ENCODE data around the gene GALNT7. TPM values are rescaled to one million over a fixed set of nuclear protein-coding genes. Genes with fewer than 3 reads are reported as not detected.
A peak's percentile ranks its signal among the peaks of the same experiment; 100 is the strongest.

The GALNT7 gene
- total RNA-seq, 1 donor from 2014 or later = 25.9 TPM

- H3K27ac Mint-ChIP-seq = no peak overlapping the region
- H3K36me3 Mint-ChIP-seq (ENCODE audit: low read depth) = no peaks in the 10 kb centered on the region
- H3K4me1 Mint-ChIP-seq = peaks cover 5% of the 10 kb centered on the region
- no peak overlapping the region for H3K4me3 Mint-ChIP-seq
- no peaks in the 10 kb centered on the region for H3K9me3 Mint-ChIP-seq
- H3K27me3 Mint-ChIP-seq = no peaks in the 10 kb centered on the region
- intact Hi-C loops (cut with micrococcal nuclease) = loop anchor here (1.0 kb wide), 2 partner anchors 233 to 245 kb away; no protein-coding TSS in a partner anchor
- DNase-seq = peak; percentile 87
Observed at GRCh38 chr4:173257732-173258717, 89.4 kb downstream of the GALNT7 start.

DNA sequence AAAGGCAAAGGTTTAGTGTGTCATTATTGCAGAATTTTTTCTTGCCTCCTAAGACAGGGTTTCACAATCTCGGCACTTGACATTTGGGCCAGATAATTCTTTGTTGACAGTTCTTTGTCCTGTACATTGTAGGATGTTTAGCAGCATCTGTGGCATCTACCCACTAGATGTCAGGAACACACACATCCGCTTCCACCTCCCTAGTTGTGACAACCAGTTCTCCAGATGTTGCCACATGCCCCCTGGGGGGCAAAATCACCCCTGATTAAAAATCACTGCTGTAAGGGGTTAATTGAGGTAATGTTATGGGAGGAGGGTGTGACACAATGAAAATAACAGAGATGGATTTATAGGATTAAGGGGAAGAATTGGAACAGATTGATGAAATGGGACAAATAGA, 90.3 kb downstream of the GALNT7 start:
- peaks cover 5% of the 10 kb centered on the region for H3K4me1 Mint-ChIP-seq
- no peaks in the 10 kb centered on the region for H3K27me3 Mint-ChIP-seq
- H3K36me3 Mint-ChIP-seq (ENCODE audit: low read depth) = no peaks in the 10 kb centered on the region
- intact Hi-C loops (cut with micrococcal nuclease) = no loop called here
- H3K4me3 Mint-ChIP-seq = no peak overlapping the region
- no peak overlapping the region for H3K27ac Mint-ChIP-seq
- DNase-seq = no peak
- H3K9me3 Mint-ChIP-seq = no peaks in the 10 kb centered on the region

DNA sequence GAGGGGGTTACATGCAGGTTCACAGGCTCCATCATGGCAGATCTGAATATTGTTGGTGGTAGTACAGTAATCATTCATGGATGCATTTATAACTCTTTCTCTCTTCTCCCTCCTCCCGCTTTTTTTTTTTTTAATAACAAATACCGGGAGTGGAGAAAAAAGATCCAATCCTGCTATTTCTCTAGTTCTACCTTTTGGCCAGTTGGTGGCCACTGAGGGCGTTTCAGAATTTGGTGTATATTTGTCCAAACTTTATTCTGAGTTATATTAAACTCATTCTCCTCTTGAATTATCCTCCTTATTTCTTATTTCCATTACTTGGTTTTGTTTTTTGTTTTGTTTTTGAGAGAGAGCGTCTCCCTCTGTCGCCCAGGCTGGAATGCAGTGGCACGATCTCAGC, 90.7 kb downstream of the GALNT7 start:
- H3K36me3 Mint-ChIP-seq (ENCODE audit: low read depth) = no peaks in the 10 kb centered on the region
- DNase-seq = no peak

GRCh38 chr4:173261052-173261451, 92.4 kb downstream of the GALNT7 start:
- intact Hi-C loops (cut with micrococcal nuclease) = no loop called here
- H3K36me3 Mint-ChIP-seq (ENCODE audit: low read depth) = no peaks in the 10 kb centered on the region
- no peak overlapping the region for H3K4me3 Mint-ChIP-seq
- no peaks in the 10 kb centered on the region for H3K9me3 Mint-ChIP-seq
- H3K27me3 Mint-ChIP-seq = no peaks in the 10 kb centered on the region
- H3K27ac Mint-ChIP-seq = no peak overlapping the region
- no peak for DNase-seq
- peaks cover 16% of the 10 kb centered on the region for H3K4me1 Mint-ChIP-seq

More for the DNA sequence above, 90.7 kb downstream of the GALNT7 start:
- Mint-ChIP-seq H3K4me1 (peaks cover 10% of the 10 kb centered on the region), H3K27ac (no peak overlapping the region), H3K27me3 (no peaks in the 10 kb centered on the region), H3K9me3 (no peaks in the 10 kb centered on the region), H3K4me3 (no peak overlapping the region)
- intact Hi-C loops (cut with micrococcal nuclease) = no loop called here

GRCh38 chr4:173262375-173262774, 93.8 kb downstream of the GALNT7 start:
- intact Hi-C loops (cut with micrococcal nuclease) = no loop called here
- H3K36me3 Mint-ChIP-seq (ENCODE audit: low read depth) = no peaks in the 10 kb centered on the region
- no peak overlapping the region for H3K27ac Mint-ChIP-seq
- no peak overlapping the region for H3K4me3 Mint-ChIP-seq
- DNase-seq = no peak
- H3K9me3 Mint-ChIP-seq = no peaks in the 10 kb centered on the region
- H3K27me3 Mint-ChIP-seq = no peaks in the 10 kb centered on the region
- H3K4me1 Mint-ChIP-seq = peaks cover 16% of the 10 kb centered on the region

- Mint-ChIP-seq H3K9me3 (no peaks in the 10 kb centered on the region), H3K36me3 (ENCODE audit: low read depth) (no peaks in the 10 kb centered on the region), H3K4me3 (peak overlapping the region; percentile 59), H3K27me3 (no peaks in the 10 kb centered on the region), H3K27ac (peak overlapping the region; percentile 34), H3K4me1 (peaks cover 11% of the 10 kb centered on the region)
- intact Hi-C loops (cut with micrococcal nuclease) = no loop called here
- DNase-seq = no peak
Observed at GRCh38 chr4:173264245-173264644, 95.6 kb downstream of the GALNT7 start.

- Mint-ChIP-seq H3K4me1 (peaks cover 11% of the 10 kb centered on the region), H3K36me3 (ENCODE audit: low read depth) (no peaks in the 10 kb centered on the region), H3K27ac (no peak overlapping the region), H3K27me3 (no peaks in the 10 kb centered on the region), H3K4me3 (peak overlapping the region; percentile 59), H3K9me3 (no peaks in the 10 kb centered on the region)
- intact Hi-C loops (cut with micrococcal nuclease) = no loop called here
- DNase-seq = peak; percentile 75
Observed at GRCh38 chr4:173264684-173265185, 96.1 kb downstream of the GALNT7 start.

DNA sequence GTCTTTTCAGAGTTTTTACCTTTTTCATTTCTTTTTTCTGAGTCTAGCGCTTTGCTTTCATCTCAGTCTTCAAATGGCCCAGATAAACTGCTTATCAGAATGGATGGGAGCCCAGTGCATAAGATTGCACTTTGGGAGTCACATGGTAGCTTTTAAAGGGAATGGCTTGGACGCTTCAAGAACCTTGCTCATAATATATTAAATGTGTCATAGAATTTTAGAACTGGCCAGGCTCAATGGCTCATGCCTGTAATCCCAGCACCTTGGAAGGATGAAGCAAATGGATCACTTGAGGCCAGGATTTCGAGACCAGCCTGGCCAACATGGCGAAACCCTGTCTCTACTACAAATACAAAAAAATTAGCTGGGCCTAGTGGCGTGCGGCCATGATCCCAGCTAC, 97.1 kb downstream of the GALNT7 start:
- intact Hi-C loops (cut with micrococcal nuclease) = no loop called here
- no peak overlapping the region for H3K27ac Mint-ChIP-seq
- no peaks in the 10 kb centered on the region for H3K36me3 Mint-ChIP-seq (ENCODE audit: low read depth)
- DNase-seq = no peak
- no peaks in the 10 kb centered on the region for H3K9me3 Mint-ChIP-seq
- H3K4me3 Mint-ChIP-seq = no peak overlapping the region
- no peaks in the 10 kb centered on the region for H3K27me3 Mint-ChIP-seq
- peaks cover 11% of the 10 kb centered on the region for H3K4me1 Mint-ChIP-seq

DNA sequence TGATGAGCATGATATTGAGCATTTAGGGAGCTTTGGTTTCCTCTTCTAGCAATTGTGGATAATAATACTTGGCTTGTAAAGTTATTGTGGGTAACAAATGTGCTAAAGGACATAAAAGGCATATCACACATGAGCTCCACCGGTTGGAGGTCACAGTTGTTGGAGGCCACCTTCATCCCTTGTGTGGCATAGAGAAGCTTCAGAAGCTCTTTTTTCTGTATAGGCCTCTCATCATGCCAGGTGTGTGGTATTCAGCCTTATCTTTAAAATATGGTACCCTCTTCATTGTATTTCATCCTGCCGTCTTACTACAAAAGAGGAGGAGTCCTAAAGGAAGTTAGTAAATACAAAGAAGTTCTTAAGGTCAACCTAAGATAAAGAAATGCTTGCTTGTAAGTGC, 99.1 kb downstream of the GALNT7 start:
- intact Hi-C loops (cut with micrococcal nuclease) = no loop called here
- Mint-ChIP-seq H3K9me3 (no peaks in the 10 kb centered on the region), H3K4me1 (peaks cover 11% of the 10 kb centered on the region), H3K4me3 (no peak overlapping the region), H3K27me3 (no peaks in the 10 kb centered on the region), H3K36me3 (ENCODE audit: low read depth) (no peaks in the 10 kb centered on the region), H3K27ac (no peak overlapping the region)
- DNase-seq = no peak

- Mint-ChIP-seq H3K27ac (no peak overlapping the region), H3K4me3 (no peak overlapping the region), H3K4me1 (peaks cover 6% of the 10 kb centered on the region), H3K36me3 (ENCODE audit: low read depth) (no peaks in the 10 kb centered on the region), H3K27me3 (no peaks in the 10 kb centered on the region), H3K9me3 (no peaks in the 10 kb centered on the region)
- intact Hi-C loops (cut with micrococcal nuclease) = no loop called here
- DNase-seq = no peak
Observed at GRCh38 chr4:173269280-173269679, 100.7 kb downstream of the GALNT7 start.

- Mint-ChIP-seq H3K4me3 (no peak overlapping the region), H3K27me3 (no peaks in the 10 kb centered on the region), H3K9me3 (no peaks in the 10 kb centered on the region), H3K4me1 (no peaks in the 10 kb centered on the region), H3K27ac (no peak overlapping the region), H3K36me3 (ENCODE audit: low read depth) (no peaks in the 10 kb centered on the region)
- DNase-seq = no peak
- intact Hi-C loops (cut with micrococcal nuclease) = no loop called here
Observed at GRCh38 chr4:173270312-173271027, 101.9 kb downstream of the GALNT7 start.

GRCh38 chr4:173272314-173272713, 103.7 kb downstream of the GALNT7 start:
- no peaks in the 10 kb centered on the region for H3K36me3 Mint-ChIP-seq (ENCODE audit: low read depth)
- H3K27me3 Mint-ChIP-seq = no peaks in the 10 kb centered on the region
- H3K4me3 Mint-ChIP-seq = no peak overlapping the region
- DNase-seq = no peak
- intact Hi-C loops (cut with micrococcal nuclease) = no loop called here
- no peaks in the 10 kb centered on the region for H3K9me3 Mint-ChIP-seq
- H3K27ac Mint-ChIP-seq = no peak overlapping the region
- no peaks in the 10 kb centered on the region for H3K4me1 Mint-ChIP-seq

DNA sequence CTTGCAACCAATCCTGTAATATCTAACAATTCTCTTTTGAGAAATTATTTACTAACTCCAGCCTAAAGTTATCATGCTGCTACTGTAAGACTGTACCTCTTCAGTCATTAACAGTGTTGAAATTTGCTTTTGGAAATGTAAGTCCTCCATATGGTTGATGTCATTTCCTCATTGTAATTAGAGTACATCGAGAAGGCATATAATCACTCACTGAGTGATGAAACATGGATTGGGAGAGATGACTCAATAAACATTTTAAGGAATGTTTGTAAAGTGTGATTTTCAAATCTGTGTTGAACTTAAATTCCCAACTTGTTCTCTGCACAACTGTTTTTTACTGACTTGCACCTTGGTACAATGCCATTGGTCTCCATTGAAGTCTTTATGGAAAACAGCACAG, 104.4 kb downstream of the GALNT7 start:
- no peaks in the 10 kb centered on the region for H3K4me1 Mint-ChIP-seq
- no peak overlapping the region for H3K4me3 Mint-ChIP-seq
- intact Hi-C loops (cut with micrococcal nuclease) = no loop called here
- H3K36me3 Mint-ChIP-seq (ENCODE audit: low read depth) = no peaks in the 10 kb centered on the region
- DNase-seq = no peak
- H3K27me3 Mint-ChIP-seq = no peaks in the 10 kb centered on the region
- H3K27ac Mint-ChIP-seq = no peak overlapping the region
- H3K9me3 Mint-ChIP-seq = no peaks in the 10 kb centered on the region

- H3K4me1 Mint-ChIP-seq = peaks cover under 1% of the 10 kb centered on the region
- H3K9me3 Mint-ChIP-seq = no peaks in the 10 kb centered on the region
- intact Hi-C loops (cut with micrococcal nuclease) = no loop called here
- no peak overlapping the region for H3K27ac Mint-ChIP-seq
- no peaks in the 10 kb centered on the region for H3K36me3 Mint-ChIP-seq (ENCODE audit: low read depth)
- no peak overlapping the region for H3K4me3 Mint-ChIP-seq
- H3K27me3 Mint-ChIP-seq = no peaks in the 10 kb centered on the region
- DNase-seq = no peak
Observed at GRCh38 chr4:173273941-173274340, 105.3 kb downstream of the GALNT7 start.
